ENCODE results near the gene GNAO1.

The GNAO1 gene

DNA sequence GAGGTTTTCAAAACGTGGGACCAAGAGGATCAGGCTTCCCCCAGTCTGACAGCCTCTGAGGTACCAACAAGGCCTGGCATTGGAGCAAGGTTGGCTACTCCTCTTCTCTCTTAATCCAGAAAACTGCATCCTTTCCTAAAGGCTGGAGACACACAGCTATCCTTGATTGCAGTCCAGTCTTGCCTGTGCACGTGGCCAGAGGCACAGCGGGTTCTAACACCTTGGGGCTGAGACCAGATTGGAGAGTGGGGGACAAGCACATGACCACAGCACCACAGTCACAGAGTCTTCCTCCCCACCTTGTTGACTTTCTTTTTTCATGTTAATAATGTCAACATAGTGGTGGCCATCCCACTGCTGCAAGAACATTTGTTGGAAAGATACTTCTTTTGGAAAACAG, 46.9 kb downstream of the GNAO1 start:
- Histone ChIP-seq H3K27ac (ENCODE audit: low read depth, low read length) (no peak overlapping the region), H3K4me3 (ENCODE audit: low read depth, low read length) (no peak overlapping the region), H3K9me3 (ENCODE audit: control insufficient read depth, insufficient read depth, low read length) (no peaks in the 10 kb centered on the region), H3K9ac (ENCODE audit: low read depth, low read length) (no peak overlapping the region), H3K4me1 (ENCODE audit: control insufficient read depth, insufficient read depth, low read length) (peaks cover 5% of the 10 kb centered on the region), H3K36me3 (ENCODE audit: control insufficient read depth, insufficient read depth, low read length) (no peaks in the 10 kb centered on the region; the same call in 1 of the 2 replicates), H3K27me3 (ENCODE audit: control insufficient read depth, insufficient read depth, low read length) (no peaks in the 10 kb centered on the region)

DNA sequence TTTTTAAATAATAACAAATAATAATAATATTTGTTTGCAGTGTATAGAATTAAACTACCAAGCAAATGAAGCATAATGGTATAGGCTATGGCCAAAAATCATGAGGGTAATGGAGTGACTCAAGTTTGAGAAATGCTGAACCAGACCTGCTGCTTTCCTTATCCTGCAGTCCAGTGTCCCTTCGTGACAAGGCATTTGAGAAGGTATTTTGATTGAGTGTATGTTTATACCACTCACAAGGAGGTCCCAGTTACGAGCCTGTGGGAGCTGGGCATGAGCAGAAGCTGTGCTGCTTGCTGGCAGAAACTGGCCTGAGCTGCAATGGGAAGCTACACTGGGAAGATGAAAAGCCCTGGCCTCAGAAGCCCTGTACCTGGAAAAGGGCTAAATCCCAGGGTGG, 50.3 kb downstream of the GNAO1 start:
- Histone ChIP-seq H3K9me3 (ENCODE audit: control insufficient read depth, insufficient read depth, low read length) (no peaks in the 10 kb centered on the region), H3K9ac (ENCODE audit: low read depth, low read length) (no peak overlapping the region), H3K4me3 (ENCODE audit: low read depth, low read length) (no peak overlapping the region), H3K27me3 (ENCODE audit: control insufficient read depth, insufficient read depth, low read length) (no peaks in the 10 kb centered on the region), H3K27ac (ENCODE audit: low read depth, low read length) (no peak overlapping the region), H3K36me3 (ENCODE audit: control insufficient read depth, insufficient read depth, low read length) (no peaks in the 10 kb centered on the region; the same call in 1 of the 2 replicates), H3K4me1 (ENCODE audit: control insufficient read depth, insufficient read depth, low read length) (peaks cover 9% of the 10 kb centered on the region)

DNA sequence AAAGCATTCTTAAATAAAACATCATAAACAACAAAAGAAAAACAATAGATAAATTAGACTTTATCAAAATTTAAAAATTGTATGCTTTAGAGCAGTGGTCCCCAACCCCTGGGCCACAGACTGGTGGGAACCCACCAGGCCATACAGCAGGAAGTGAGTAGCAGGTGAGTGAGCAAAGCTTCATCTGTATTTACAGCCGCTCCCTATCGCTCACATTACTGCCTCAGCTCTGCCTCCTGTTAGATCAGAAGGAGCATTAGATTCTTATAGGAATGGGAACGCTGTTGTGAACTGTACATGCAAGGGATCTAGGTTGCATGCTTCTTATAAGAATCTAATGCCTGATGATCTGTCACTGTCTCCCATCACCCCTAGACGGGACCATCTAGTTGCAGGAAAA, 51.5 kb downstream of the GNAO1 start:
- no peak overlapping the region for H3K27ac ChIP-seq (ENCODE audit: low read depth, low read length)
- no peaks in the 10 kb centered on the region for H3K27me3 ChIP-seq (ENCODE audit: control insufficient read depth, insufficient read depth, low read length)
- peaks cover 9% of the 10 kb centered on the region for H3K4me1 ChIP-seq (ENCODE audit: control insufficient read depth, insufficient read depth, low read length)
- H3K4me3 ChIP-seq (ENCODE audit: low read depth, low read length) = no peak overlapping the region
- no peaks in the 10 kb centered on the region for H3K9me3 ChIP-seq (ENCODE audit: control insufficient read depth, insufficient read depth, low read length)
- no peak overlapping the region for H3K9ac ChIP-seq (ENCODE audit: low read depth, low read length)
- H3K36me3 ChIP-seq (ENCODE audit: control insufficient read depth, insufficient read depth, low read length) = no peaks in the 10 kb centered on the region

DNA sequence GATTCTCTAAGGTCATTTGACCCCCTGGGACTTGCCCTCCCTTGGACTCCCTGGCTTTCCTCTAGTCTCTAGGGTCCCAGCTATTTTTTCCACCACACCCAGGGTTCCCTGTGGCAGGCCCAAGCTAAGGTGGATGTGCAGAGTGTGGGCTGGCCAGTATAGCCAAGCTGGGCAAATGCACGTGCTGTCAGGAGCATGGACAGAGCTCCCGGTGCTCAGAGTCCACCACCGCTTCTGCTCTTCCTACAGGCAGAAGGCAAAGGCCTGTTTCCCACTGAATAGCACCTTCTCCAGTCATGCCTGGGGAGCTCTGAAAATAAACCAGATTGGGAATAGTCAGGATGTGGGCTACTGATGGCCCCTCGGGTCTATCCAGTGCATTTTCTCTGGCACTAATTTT, 53.3 kb downstream of the GNAO1 start:
- Histone ChIP-seq H3K4me1 (ENCODE audit: control insufficient read depth, insufficient read depth, low read length) (peaks cover 5% of the 10 kb centered on the region; the same call in 1 of the 2 replicates), H3K36me3 (ENCODE audit: control insufficient read depth, insufficient read depth, low read length) (no peaks in the 10 kb centered on the region), H3K27ac (ENCODE audit: low read depth, low read length) (no peak overlapping the region), H3K27me3 (ENCODE audit: control insufficient read depth, insufficient read depth, low read length) (no peaks in the 10 kb centered on the region), H3K9ac (ENCODE audit: low read depth, low read length) (no peak overlapping the region), H3K9me3 (ENCODE audit: control insufficient read depth, insufficient read depth, low read length) (no peaks in the 10 kb centered on the region), H3K4me3 (ENCODE audit: low read depth, low read length) (no peak overlapping the region)

DNA sequence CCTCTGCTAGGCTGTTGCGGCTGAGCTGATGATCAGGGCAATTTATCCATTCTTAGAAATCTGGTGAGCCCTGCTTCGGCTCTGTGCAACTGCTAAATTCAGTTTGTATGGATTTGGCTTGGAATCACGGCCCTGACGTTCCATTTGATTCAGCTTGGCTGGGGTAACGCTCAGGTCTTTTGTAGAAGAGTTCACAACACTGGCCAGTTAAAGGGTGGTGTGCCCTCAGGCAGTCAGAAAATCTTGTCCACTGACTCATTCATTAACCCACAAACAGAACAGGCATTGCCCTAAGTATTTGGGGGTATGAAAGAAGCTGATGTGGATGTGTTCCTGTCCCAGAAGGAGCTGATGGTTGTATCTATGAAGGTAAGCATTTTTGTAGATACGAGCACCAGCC, 53.9 kb downstream of the GNAO1 start:
- Histone ChIP-seq H3K36me3 (ENCODE audit: control insufficient read depth, insufficient read depth, low read length) (no peaks in the 10 kb centered on the region), H3K4me3 (ENCODE audit: low read depth, low read length) (no peak overlapping the region), H3K27ac (ENCODE audit: low read depth, low read length) (no peak overlapping the region), H3K27me3 (ENCODE audit: control insufficient read depth, insufficient read depth, low read length) (no peaks in the 10 kb centered on the region), H3K4me1 (ENCODE audit: control insufficient read depth, insufficient read depth, low read length) (peaks cover 5% of the 10 kb centered on the region; the same call in 1 of the 2 replicates), H3K9me3 (ENCODE audit: control insufficient read depth, insufficient read depth, low read length) (no peaks in the 10 kb centered on the region), H3K9ac (ENCODE audit: low read depth, low read length) (no peak overlapping the region)

DNA sequence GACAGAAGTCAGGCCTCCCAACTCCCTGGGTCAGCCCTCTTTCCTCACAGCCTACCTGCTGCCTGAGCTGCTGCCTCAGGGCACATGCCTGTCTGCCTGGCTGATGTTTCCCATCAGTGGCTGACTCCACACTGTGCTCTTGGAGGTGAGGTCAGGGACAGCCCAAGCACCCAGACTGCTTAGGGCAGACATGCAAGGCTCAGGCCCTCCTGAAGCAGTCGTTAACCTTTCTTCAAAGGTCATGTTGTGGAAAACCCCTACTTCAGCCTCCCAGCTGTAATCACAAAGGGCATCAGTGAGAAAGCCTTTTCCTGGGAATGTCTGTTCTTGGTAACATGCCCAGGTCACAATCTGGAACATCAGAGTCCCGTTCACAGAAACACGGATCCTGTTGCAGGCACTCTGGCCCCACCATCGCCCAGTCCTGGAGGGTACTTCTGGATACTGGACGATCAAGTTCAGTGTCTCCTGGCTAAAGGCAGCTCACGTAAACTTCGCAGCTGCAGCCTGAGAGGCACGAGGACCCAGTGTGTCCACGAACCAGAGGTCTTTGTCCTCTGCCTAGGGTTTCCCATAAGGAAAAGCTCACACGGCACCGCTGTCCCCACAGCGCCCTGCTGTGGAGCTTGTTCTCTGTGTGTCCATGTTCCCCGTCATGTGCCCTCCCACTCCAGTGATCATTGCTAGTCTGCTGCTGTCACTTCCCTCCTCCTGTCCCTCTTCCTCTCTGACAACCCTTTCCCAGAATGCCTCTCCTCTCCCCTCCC, 54.9 kb downstream of the GNAO1 start:
- peak overlapping the region; percentile 21 for H3K27ac ChIP-seq (ENCODE audit: low read depth, low read length)
- H3K4me3 ChIP-seq (ENCODE audit: low read depth, low read length) = no peak overlapping the region
- no peaks in the 10 kb centered on the region for H3K9me3 ChIP-seq (ENCODE audit: control insufficient read depth, insufficient read depth, low read length)
- H3K4me1 ChIP-seq (ENCODE audit: control insufficient read depth, insufficient read depth, low read length) = peaks cover 5% of the 10 kb centered on the region; the same call in 1 of the 2 replicates
- H3K27me3 ChIP-seq (ENCODE audit: control insufficient read depth, insufficient read depth, low read length) = no peaks in the 10 kb centered on the region
- H3K36me3 ChIP-seq (ENCODE audit: control insufficient read depth, insufficient read depth, low read length) = no peaks in the 10 kb centered on the region
- H3K9ac ChIP-seq (ENCODE audit: low read depth, low read length) = no peak overlapping the region

DNA sequence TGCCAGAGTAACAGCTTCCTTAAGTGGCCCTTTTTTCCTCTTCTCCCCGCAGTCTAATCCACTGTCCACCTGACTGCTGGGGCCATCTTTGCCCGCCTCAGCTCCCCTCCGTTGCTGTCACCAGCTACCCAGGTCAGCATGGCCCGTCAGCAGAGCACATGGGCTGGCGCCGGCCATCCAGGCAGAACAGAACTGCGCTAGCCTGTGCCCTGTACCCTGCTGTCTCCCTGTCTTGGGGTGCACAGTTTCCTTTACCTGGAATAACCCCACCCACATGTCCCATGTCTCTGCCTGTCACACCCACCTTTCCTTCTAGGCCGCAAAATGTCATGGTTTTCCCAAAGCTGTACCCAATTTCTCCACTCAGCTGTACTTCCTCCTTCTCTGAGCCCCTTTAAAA, 55.7 kb downstream of the GNAO1 start:
- no peak overlapping the region for H3K27ac ChIP-seq (ENCODE audit: low read depth, low read length)
- no peaks in the 10 kb centered on the region for H3K27me3 ChIP-seq (ENCODE audit: control insufficient read depth, insufficient read depth, low read length)
- peaks cover 5% of the 10 kb centered on the region; the same call in 1 of the 2 replicates for H3K4me1 ChIP-seq (ENCODE audit: control insufficient read depth, insufficient read depth, low read length)
- no peaks in the 10 kb centered on the region for H3K9me3 ChIP-seq (ENCODE audit: control insufficient read depth, insufficient read depth, low read length)
- H3K36me3 ChIP-seq (ENCODE audit: control insufficient read depth, insufficient read depth, low read length) = no peaks in the 10 kb centered on the region
- H3K4me3 ChIP-seq (ENCODE audit: low read depth, low read length) = no peak overlapping the region
- no peak overlapping the region for H3K9ac ChIP-seq (ENCODE audit: low read depth, low read length)

DNA sequence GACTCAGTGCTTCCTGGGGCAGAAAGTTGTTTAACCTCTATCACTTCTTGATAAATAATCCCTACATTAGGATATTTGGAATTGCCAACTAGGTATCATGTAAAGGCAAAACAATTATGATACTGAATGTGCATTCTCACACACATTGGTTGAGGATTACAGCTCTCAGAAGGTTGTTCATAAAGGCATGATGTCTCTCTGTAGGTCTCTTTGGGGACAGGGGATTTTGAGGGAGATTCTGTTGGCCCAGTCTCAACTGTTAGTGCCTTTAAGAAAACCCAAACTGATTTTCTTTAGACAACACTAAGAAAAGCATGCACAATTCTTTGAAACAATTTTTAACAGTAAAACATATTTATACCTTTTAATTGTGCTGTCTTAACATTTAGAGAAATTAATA, 56.5 kb downstream of the GNAO1 start:
- Histone ChIP-seq H3K36me3 (ENCODE audit: control insufficient read depth, insufficient read depth, low read length) (no peaks in the 10 kb centered on the region), H3K27ac (ENCODE audit: low read depth, low read length) (no peak overlapping the region)

DNA sequence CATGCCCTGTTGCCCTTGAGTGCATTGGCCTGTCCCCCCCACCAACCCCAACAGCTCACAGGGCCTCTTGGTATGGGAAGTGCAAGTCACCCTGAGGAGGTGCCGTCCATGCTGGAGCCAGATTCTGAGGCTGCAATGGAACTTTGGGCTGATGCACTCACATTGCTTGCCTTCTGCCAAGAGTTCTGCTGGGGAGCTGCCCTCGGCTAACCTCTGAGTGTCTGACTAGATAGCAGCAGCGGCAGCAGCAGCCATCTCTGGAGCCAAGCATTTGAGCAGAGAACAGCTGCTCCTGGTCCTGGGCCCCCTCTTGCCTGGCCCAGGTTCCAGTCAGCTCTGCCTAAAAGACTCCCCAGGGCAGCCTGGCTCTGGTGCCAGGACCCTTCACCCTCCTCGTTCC, 61.5 kb downstream of the GNAO1 start:
- Histone ChIP-seq H3K27ac (ENCODE audit: low read depth, low read length) (no peak overlapping the region), H3K27me3 (ENCODE audit: control insufficient read depth, insufficient read depth, low read length) (no peaks in the 10 kb centered on the region), H3K9me3 (ENCODE audit: control insufficient read depth, insufficient read depth, low read length) (no peaks in the 10 kb centered on the region), H3K4me1 (ENCODE audit: control insufficient read depth, insufficient read depth, low read length) (no peaks in the 10 kb centered on the region), H3K4me3 (ENCODE audit: low read depth, low read length) (no peak overlapping the region), H3K36me3 (ENCODE audit: control insufficient read depth, insufficient read depth, low read length) (no peaks in the 10 kb centered on the region), H3K9ac (ENCODE audit: low read depth, low read length) (no peak overlapping the region)

More for the DNA sequence above, 56.5 kb downstream of the GNAO1 start:
- no peaks in the 10 kb centered on the region for H3K27me3 ChIP-seq (ENCODE audit: control insufficient read depth, insufficient read depth, low read length)
- no peak overlapping the region for H3K4me3 ChIP-seq (ENCODE audit: low read depth, low read length)
- H3K9me3 ChIP-seq (ENCODE audit: control insufficient read depth, insufficient read depth, low read length) = no peaks in the 10 kb centered on the region
- no peak overlapping the region for H3K9ac ChIP-seq (ENCODE audit: low read depth, low read length)
- H3K4me1 ChIP-seq (ENCODE audit: control insufficient read depth, insufficient read depth, low read length) = peaks cover 5% of the 10 kb centered on the region; the same call in 1 of the 2 replicates

DNA sequence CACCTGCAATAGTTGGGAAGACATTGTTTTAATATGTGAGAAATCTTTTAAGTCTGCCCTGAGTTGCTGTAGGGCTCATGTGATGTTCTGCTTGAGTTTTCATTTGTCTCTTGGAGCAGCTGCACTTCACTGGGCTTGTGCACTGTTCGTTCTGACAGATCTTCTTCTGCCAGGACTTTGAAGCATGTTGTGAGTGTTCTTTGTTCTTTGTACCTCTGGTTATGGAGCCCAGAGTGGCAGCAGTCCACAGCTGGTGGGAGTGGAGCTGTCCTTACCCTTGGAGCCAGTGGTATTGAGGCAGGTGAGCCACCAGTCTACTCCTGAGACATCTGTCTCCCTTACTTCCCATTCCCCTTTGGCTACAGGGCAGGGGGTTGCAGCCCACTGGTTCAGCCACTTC, 64.6 kb downstream of the GNAO1 start:
- Histone ChIP-seq H3K27me3 (ENCODE audit: control insufficient read depth, insufficient read depth, low read length) (no peaks in the 10 kb centered on the region), H3K27ac (ENCODE audit: low read depth, low read length) (no peak overlapping the region), H3K4me3 (ENCODE audit: low read depth, low read length) (no peak overlapping the region), H3K9ac (ENCODE audit: low read depth, low read length) (no peak overlapping the region), H3K9me3 (ENCODE audit: control insufficient read depth, insufficient read depth, low read length) (no peaks in the 10 kb centered on the region), H3K36me3 (ENCODE audit: control insufficient read depth, insufficient read depth, low read length) (no peaks in the 10 kb centered on the region), H3K4me1 (ENCODE audit: control insufficient read depth, insufficient read depth, low read length) (no peaks in the 10 kb centered on the region)

DNA sequence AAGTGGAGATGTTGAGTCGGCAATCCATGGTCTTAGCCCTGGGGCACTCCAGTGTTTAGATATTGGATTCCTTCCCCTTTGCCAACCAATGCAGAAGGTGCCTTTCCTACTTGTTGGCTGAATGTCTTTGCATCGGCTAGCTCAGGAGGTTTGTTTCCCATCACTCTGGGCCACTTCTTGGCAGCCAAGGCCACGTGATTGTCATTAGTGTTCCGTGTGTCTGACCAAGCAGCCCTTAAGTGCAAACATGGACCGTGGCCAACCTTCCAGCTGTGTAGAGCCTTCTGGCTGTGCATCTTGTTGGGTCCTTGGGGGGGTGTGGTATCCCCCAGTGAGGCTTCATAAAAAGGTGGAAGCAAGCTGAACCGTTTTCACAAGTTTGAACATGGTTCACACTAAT, 66.0 kb downstream of the GNAO1 start:
- Histone ChIP-seq H3K27ac (ENCODE audit: low read depth, low read length) (no peak overlapping the region), H3K27me3 (ENCODE audit: control insufficient read depth, insufficient read depth, low read length) (no peaks in the 10 kb centered on the region), H3K9ac (ENCODE audit: low read depth, low read length) (no peak overlapping the region), H3K4me1 (ENCODE audit: control insufficient read depth, insufficient read depth, low read length) (no peaks in the 10 kb centered on the region), H3K9me3 (ENCODE audit: control insufficient read depth, insufficient read depth, low read length) (no peaks in the 10 kb centered on the region), H3K4me3 (ENCODE audit: low read depth, low read length) (no peak overlapping the region), H3K36me3 (ENCODE audit: control insufficient read depth, insufficient read depth, low read length) (no peaks in the 10 kb centered on the region)
